Type B pancreatic cell (in vitro differentiated cells): Measurements from ENCODE around the gene CHST9. TPM values are rescaled to one million over a fixed set of nuclear protein-coding genes. Genes with fewer than 3 reads are reported as not detected.
"Not testable (repeated sequence)": the region's sequence is repeated elsewhere in the genome, so short reads cannot be mapped to it uniquely, and the experiment has no call there.

Experiments used
- DNase-seq: peaks from one replicate; pipeline ENCODE4 v3.0.0; 2021; ENCODE audit warnings: mixed read lengths; ENCODE audit not compliant: unreplicated experiment; ENCODE audit errors: extremely low spot score
- H3K27ac Mint-ChIP-seq: 2 replicates; pipeline ENCODE4 v1.8.0; 2021; ENCODE audit warnings: mild to moderate bottlenecking, mixed read lengths
- H3K27me3 Mint-ChIP-seq: 2 replicates; pipeline ENCODE4 v1.8.0; 2021; ENCODE audit warnings: mixed read lengths
- H3K36me3 Mint-ChIP-seq: 2 replicates; pipeline ENCODE4 v1.8.0; 2021; ENCODE audit warnings: mixed read lengths
- H3K4me1 Mint-ChIP-seq: one replicate; pipeline ENCODE4 v1.8.0; 2021; ENCODE audit warnings: mixed read lengths; ENCODE audit not compliant: unreplicated experiment
- H3K4me3 Mint-ChIP-seq: 2 replicates; pipeline ENCODE4 v1.8.0; 2021; ENCODE audit warnings: mild to moderate bottlenecking, mixed read lengths
- H3K9me3 Mint-ChIP-seq: 2 replicates; pipeline ENCODE4 v1.8.0; 2021; ENCODE audit warnings: mixed read lengths
- total RNA-seq: library from RNA; stranded (reverse); gene quantifications from 2 replicates; pipeline ENCODE4 v1.2.1, GENCODE V29; 2021; ENCODE audit warnings: low replicate concordance
- TF ChIP-seq, protein P1 (sequence below): fragments of 200-600 bp; sonication (generic); conservative IDR thresholded peaks from 2 replicates; pipeline ENCODE4 v1.5.0; 2021; ENCODE audit warnings: antibody characterized with exemption, mild to moderate bottlenecking

The CHST9 gene
- total RNA-seq, 1 donor from 2014 or later: 9.9 TPM

DNA sequence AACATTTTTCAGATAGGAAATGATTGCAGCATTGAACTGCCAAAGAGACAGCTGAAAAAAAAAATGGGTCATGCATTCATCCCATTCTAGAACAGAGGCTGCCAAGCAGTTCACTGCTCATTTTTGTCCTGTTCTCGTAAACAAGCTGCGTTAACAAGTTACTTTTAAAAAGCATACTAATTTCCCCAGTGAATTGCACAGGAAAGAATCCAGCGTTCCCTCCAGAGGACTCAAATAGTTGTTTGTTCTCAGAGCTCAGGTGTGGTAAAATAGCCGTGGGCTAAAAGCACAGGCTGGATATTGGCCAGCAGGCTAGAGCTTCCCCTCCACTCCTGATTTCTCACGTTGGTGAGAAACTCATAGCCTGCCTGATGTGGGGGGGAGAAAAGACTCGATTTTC lies 243.5 kb downstream of the CHST9 start:
- H3K27ac Mint-ChIP-seq: no peak overlapping the region
- H3K27me3 Mint-ChIP-seq: no peaks in the 10 kb centered on the region
- no peaks in the 10 kb centered on the region for H3K36me3 Mint-ChIP-seq
- H3K4me3 Mint-ChIP-seq: no peak overlapping the region
- no peak for DNase-seq
- H3K9me3 Mint-ChIP-seq: peaks cover 6% of the 10 kb centered on the region
- TF ChIP-seq, protein P1, sequence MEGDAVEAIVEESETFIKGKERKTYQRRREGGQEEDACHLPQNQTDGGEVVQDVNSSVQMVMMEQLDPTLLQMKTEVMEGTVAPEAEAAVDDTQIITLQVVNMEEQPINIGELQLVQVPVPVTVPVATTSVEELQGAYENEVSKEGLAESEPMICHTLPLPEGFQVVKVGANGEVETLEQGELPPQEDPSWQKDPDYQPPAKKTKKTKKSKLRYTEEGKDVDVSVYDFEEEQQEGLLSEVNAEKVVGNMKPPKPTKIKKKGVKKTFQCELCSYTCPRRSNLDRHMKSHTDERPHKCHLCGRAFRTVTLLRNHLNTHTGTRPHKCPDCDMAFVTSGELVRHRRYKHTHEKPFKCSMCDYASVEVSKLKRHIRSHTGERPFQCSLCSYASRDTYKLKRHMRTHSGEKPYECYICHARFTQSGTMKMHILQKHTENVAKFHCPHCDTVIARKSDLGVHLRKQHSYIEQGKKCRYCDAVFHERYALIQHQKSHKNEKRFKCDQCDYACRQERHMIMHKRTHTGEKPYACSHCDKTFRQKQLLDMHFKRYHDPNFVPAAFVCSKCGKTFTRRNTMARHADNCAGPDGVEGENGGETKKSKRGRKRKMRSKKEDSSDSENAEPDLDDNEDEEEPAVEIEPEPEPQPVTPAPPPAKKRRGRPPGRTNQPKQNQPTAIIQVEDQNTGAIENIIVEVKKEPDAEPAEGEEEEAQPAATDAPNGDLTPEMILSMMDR: no peak
- H3K4me1 Mint-ChIP-seq: peaks cover 6% of the 10 kb centered on the region

DNA sequence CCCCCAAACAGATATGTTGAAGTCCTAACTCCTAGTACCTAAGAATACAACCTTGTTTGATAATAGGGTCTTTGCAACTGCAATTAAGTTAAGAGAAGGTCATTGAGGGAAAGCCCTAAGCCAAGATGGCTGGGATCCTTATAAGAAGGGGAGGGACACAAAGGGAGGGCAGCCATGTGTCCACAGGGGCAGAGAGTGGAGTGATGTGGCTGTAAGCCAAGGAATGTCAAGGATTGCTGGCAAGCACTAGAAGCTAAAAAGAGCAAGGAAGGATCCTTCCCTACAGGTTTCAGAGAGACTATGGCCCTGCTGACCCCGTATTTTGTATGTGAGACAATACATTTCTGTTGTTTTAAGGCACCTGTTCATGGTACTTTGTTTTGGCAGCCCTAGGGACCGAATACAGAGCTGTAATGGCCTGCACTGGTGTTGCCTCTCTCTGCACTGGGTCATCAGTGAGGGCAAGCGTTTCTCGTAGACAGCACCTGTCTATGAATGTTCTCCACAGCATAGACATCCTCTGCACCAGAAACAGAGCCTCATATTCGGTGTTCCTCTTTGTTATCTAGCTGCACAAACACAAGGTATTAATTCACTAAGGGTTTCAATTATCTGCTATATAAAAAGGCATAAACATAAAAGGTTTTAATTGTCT lies 244.2 kb downstream of the CHST9 start:
- no peaks in the 10 kb centered on the region for H3K36me3 Mint-ChIP-seq
- peaks cover 6% of the 10 kb centered on the region for H3K9me3 Mint-ChIP-seq
- H3K4me1 Mint-ChIP-seq: peaks cover 6% of the 10 kb centered on the region
- H3K4me3 Mint-ChIP-seq: no peak overlapping the region
- DNase-seq: no peak
- TF ChIP-seq, protein P1: no peak
- H3K27ac Mint-ChIP-seq: no peak overlapping the region
- H3K27me3 Mint-ChIP-seq: no peaks in the 10 kb centered on the region

GRCh38 chr18:26931659-26932058 lies 253.4 kb downstream of the CHST9 start:
- Mint-ChIP-seq H3K27ac (no peak overlapping the region), H3K27me3 (no peaks in the 10 kb centered on the region), H3K36me3 (no peaks in the 10 kb centered on the region), H3K4me3 (no peak overlapping the region), H3K9me3 (no peaks in the 10 kb centered on the region), H3K4me1 (peaks cover 5% of the 10 kb centered on the region)
- DNase-seq: no peak
- TF ChIP-seq, protein P1: no peak

- Mint-ChIP-seq H3K9me3 (no peaks in the 10 kb centered on the region), H3K4me3 (no peak overlapping the region), H3K4me1 (peaks cover 5% of the 10 kb centered on the region), H3K27me3 (no peaks in the 10 kb centered on the region), H3K27ac (no peak overlapping the region), H3K36me3 (no peaks in the 10 kb centered on the region)
- no peak for DNase-seq
- TF ChIP-seq, protein P1: no peak
Measured at GRCh38 chr18:26930630-26931029, 254.5 kb downstream of the CHST9 start.

GRCh38 chr18:26928670-26929313 lies 256.3 kb downstream of the CHST9 start:
- peaks cover 5% of the 10 kb centered on the region for H3K4me1 Mint-ChIP-seq
- DNase-seq: no peak
- H3K36me3 Mint-ChIP-seq: no peaks in the 10 kb centered on the region
- H3K27ac Mint-ChIP-seq: no peak overlapping the region
- TF ChIP-seq, protein P1: no peak
- H3K4me3 Mint-ChIP-seq: no peak overlapping the region
- H3K27me3 Mint-ChIP-seq: no peaks in the 10 kb centered on the region
- H3K9me3 Mint-ChIP-seq: no peaks in the 10 kb centered on the region

- not testable (repeated sequence) for H3K27me3 Mint-ChIP-seq, H3K9me3 Mint-ChIP-seq, H3K4me3 Mint-ChIP-seq, DNase-seq, H3K27ac Mint-ChIP-seq, H3K36me3 Mint-ChIP-seq, H3K4me1 Mint-ChIP-seq
Measured at GRCh38 chr18:26927822-26928221, 257.3 kb downstream of the CHST9 start.
